Loucy (cell line): ENCODE results near the gene GPLD1.

Experiments
- EZH2phosphoT487 ChIP-seq: fragments of 200-600 bp; IDR thresholded peaks from 2 replicates; pipeline ENCODE4 v1.6.1; 2018; ENCODE audit warnings: antibody characterized with exemption, mild to moderate bottlenecking, moderate library complexity, borderline replicate concordance
- TF ChIP-seq, protein P1 (sequence below): fragments of 200-600 bp; sonication (generic); conservative IDR thresholded peaks from 2 replicates; pipeline ENCODE4 v1.5.1; 2014; ENCODE audit warnings: mild to moderate bottlenecking, antibody characterized with exemption, low read length

DNA sequence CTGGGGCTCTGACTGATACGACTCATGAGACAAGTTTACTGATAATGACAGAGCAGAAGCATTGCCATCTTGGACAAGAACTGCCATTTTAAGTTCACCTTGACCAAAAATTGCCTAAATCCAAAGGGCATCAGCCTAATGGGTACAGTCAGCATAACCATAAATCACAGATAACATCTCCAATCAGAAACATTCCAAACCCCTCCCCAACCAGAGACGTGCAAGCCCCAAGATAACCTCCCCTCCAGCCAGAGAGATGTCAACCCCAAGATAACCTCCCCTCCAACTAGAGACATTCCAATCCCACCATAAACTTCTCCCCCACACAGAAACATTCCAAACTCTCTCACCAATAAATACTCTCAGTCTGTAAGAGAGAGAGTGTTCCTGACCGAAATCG, 10.5 kb downstream of the GPLD1 start:
- TF ChIP-seq, protein P1, sequence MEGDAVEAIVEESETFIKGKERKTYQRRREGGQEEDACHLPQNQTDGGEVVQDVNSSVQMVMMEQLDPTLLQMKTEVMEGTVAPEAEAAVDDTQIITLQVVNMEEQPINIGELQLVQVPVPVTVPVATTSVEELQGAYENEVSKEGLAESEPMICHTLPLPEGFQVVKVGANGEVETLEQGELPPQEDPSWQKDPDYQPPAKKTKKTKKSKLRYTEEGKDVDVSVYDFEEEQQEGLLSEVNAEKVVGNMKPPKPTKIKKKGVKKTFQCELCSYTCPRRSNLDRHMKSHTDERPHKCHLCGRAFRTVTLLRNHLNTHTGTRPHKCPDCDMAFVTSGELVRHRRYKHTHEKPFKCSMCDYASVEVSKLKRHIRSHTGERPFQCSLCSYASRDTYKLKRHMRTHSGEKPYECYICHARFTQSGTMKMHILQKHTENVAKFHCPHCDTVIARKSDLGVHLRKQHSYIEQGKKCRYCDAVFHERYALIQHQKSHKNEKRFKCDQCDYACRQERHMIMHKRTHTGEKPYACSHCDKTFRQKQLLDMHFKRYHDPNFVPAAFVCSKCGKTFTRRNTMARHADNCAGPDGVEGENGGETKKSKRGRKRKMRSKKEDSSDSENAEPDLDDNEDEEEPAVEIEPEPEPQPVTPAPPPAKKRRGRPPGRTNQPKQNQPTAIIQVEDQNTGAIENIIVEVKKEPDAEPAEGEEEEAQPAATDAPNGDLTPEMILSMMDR: no peak
- TF ChIP-seq EZH2phosphoT487: no peak
